NCI-H1105 treated with DMSO at 0.1 percent for 48 hours (cell line): Measurements from ENCODE around the gene RUFY1.
A peak's percentile ranks its signal among the peaks of the same experiment; 100 is the strongest.

Source experiments
- DNase-seq: peaks from one replicate; lab custom pipeline; 2025; lab: John Stamatoyannopoulos, UW

RUFY1 gene

DNA sequence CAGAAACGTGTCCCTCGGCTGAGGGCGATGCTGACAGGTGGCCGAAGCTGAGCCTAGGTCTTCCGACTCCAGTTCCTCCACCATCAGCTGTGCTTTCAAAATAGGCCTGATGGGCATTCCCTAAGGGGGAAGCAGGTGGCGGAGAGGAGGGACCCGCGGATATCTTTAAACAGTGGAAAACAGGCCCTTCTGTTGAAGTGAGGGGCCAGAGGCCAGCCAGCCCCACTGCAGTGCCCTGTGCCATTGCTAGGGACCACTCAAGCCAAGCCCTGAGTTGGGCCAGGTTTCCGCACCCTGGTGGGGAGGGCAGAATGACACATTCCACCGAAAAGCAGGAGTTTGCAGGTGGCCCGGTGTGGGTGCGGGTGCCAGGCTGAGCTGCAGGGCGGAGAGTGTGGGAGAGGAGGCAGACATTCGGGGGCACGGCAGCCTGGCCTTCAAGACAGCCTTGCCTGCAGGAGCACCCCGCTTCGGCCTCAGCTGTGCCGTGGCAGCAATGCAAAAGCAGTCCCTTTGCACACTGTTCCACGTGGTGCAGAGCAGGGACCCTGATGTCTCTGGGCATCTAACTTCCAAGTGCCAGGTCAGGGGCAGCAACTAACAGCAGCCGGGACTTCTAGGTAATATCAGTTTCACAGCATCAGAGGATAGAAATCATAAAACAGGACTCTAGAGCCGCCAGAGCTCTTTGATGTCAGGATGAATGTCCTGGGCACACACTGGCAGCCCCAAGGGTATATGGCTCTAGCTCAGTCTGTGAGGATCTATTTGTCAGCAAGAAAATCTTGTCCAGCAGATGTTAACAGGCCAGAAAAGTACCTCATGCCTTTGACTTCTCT is 55.9 kb downstream of the RUFY1 start:
- no peak for DNase-seq

DNA sequence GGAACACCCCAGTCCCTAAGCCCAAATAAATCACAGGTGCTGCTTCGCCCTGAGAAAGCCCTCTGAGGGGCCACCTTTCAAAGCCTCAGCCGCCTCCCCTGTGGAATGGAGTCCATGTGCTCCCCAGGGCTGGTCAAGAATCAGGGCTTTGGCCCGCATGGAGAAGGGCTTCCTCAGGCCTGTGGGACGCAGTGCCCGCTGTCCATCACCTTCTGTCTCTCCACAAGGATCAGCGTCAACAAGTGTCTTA is 56.5 kb downstream of the RUFY1 start:
- no peak for DNase-seq

- DNase-seq = no peak
Observed at GRCh38 chr5:179607160-179607931, 57.0 kb downstream of the RUFY1 start.

DNA sequence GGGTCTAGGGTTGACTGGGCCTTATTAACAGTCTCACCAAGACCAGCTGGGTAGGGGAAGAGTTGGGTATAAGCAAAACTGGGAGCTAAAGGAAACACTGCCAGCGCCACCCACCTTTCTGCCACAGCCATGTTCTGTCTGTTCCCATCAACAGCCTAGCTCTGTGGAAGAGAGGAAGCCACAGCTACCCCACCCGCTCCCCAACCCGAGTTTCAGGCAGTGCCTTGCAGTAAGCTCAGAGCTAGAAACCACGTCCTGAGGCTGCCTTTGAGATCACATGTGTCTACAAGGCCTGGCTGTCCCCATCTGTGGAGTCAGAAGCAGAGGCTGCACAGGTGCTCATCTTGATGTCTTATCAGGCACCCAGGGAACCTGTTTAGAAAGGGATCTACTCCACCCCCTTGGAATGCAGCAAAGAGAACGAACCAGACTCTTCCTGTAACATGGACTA is 57.8 kb downstream of the RUFY1 start:
- DNase-seq = no peak

GRCh38 chr5:179609834-179610108 is 59.4 kb downstream of the RUFY1 start:
- DNase-seq = no peak

DNA sequence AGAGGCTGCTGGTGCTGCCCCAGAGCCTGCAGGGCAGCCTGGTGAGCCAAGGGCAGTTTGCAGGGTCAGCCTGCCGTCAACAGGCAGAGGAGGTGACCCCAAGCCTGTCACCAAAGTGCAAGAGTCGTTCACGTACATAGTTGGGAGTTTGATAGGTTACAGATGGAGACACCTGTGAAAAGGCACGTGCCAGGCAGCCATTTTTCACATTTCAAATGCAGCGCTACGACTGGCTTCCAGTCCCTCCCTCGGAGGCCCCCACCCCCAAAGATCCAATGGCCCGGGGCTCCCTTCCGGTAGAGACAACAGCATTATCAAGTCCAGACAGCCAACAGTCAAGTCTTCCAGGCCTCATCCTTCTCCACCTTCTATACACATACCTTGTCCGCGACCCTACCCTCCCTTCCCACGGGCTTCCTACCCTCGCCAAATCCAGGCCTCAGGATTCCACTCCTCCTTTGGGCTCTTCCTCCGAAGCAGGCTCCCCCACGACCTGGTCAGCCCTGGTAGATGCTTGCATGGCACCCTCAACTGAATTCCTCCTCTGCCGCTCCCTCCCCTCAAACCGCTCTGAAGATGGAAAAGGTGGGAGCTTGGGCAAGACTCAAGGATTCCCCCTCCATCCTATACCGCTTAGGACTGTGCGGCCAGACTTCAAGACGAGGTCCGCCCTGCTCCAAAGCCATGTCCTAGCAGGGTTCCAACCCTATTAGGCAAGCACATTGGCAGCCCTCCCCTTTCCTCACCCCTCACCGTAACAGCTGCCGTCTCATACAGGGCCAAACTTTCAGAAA is 60.0 kb downstream of the RUFY1 start:
- DNase-seq = no peak

GRCh38 chr5:179610903-179611265 is 60.5 kb downstream of the RUFY1 start:
- no peak for DNase-seq

GRCh38 chr5:179612577-179613459 is 62.5 kb downstream of the RUFY1 start:
- DNase-seq = no peak

- DNase-seq = no peak
Observed at GRCh38 chr5:179613460-179614071, 63.2 kb downstream of the RUFY1 start.

- DNase-seq = no peak
Observed at GRCh38 chr5:179614745-179615144, 64.4 kb downstream of the RUFY1 start.

DNA sequence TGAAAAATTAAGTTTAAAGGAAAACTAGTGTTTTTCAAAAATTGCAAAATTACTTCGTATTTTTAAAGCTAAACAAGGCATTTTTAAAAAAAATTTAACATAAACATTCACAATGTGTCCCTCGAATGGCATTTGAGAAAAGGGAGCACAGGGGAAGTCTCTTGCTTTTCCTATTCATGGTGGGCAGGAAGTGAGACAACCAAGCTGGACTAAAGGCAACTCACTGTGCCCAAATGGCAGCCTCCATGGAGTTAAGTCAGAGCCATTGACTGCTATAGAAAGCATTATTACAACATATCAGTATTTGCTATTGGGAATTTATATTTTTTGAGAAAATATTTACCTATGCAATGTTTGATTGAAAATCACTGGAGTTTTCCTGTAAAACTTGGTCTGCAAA is 64.8 kb downstream of the RUFY1 start:
- no peak for DNase-seq

GRCh38 chr5:179616002-179616594 is 65.7 kb downstream of the RUFY1 start:
- DNase-seq = no peak

DNA sequence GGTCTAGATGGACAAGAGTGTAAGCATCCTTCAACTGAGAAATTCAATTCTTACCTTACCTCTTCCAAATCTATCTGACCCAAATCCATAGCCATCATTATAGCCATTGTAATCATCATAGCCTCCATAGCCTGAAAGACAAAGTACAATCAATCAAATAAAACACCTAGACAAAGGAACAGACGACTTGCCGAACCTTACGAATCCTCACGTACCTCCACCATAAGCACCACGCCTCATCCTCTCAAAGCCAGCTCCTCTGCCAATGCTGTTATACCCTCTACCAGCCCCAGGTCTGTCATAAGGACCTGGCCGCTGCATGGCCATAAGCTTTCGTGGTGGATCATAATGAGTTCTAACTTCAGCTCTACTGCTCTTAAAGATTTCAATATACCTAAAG is 67.6 kb downstream of the RUFY1 start:
- no peak for DNase-seq

- no peak for DNase-seq
Observed at GRCh38 chr5:179618923-179619554, 68.7 kb downstream of the RUFY1 start.

DNA sequence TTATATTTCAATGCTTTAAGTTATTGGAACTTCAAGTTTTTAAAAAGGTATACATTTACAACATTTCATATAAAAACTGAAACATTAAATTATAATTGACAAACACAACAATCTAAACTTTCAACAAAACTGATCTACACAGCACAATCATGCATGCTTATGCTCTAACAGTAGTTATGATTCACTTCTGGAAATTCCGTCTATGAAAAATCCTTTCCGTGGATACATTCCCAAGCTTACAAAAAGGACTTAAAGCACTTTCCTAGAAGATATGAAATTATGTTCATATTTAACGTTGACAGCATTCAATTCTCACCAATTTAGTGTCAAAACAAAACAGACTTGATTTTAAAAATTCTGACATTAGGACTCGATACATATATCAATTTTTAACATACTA is 69.4 kb downstream of the RUFY1 start:
- DNase-seq = no peak

DNA sequence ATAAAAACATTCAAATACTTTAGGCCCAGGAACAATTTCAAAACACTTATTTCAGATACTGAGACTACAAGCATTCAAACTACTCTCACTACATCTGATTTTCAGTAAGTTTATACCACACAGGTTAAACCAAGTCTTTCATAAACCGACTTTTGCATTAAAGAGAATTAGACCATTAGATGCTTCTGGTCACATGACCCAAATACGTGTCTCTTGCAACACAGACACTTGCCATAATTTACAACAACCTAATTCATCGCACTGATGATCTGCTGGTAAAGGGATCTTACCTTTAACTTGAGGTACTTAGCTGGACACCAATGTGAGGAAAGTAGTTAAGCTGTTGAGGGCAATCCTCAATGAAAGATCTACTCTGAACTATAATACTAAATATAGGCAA is 69.9 kb downstream of the RUFY1 start:
- DNase-seq = no peak

GRCh38 chr5:179620703-179621350 is 70.5 kb downstream of the RUFY1 start:
- no peak for DNase-seq

DNA sequence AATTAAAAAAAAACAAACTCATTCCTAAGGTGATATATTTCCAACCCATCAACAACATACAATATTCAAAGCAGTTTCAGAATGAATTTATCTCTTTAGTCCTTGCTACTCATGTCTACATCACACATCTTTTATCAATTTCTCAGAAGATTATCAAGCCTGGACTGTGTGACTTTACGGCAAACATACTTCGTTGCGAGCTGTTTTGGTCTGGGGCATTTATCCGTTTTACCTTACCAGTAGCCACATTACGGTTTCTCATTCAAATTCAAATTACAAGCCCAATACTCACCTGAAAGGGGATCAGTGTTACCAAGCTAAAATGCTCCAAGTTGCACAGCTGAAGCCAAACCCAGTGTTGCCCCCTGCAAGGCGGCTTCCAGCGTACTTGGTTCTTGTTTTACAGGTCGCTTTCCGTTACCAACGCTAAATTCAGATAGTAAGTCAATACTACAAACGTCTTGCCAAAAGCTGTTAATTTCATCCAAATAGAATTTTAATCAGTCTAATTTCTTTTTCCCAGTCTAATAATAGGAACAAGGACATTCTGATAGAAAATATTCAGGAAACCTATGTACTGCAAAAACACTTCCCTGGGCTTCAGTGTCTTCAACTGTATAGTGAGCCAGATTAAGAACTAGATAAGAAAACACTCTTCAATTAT is 71.3 kb downstream of the RUFY1 start:
- no peak for DNase-seq

GRCh38 chr5:179623003-179623905 is 72.9 kb downstream of the RUFY1 start, which contains the start of gene HNRNPH1:
HNRNPH1 (minus strand) TSS chr5:179623671; CDS start chr5:179623133, 538 bp downstream.
- peak; percentile 95 for DNase-seq
